OCI-LY3 (cell line): Measurements from ENCODE around the gene GRIK4.

Experiments used
- H2AFZ ChIP-seq: fragments of 200-600, 300-600 bp; shearing (Covaris generic); 2 replicates; pipeline ENCODE4 v1.6.0; 2014; ENCODE audit warnings: antibody characterized with exemption, low read depth, low read length
- H3K27ac ChIP-seq: fragments of 200-600, 300-600 bp; sonication (generic); 2 replicates; pipeline ENCODE4 v1.5.1; 2014; ENCODE audit warnings: mild to moderate bottlenecking, low read length, moderate library complexity, mixed read lengths
- H3K27me3 ChIP-seq: fragments of 200-600, 300-600 bp; sonication (generic); 2 replicates; pipeline ENCODE4 v1.6.1; 2014; ENCODE audit warnings: low read depth, low read length, mixed read lengths
- H3K36me3 ChIP-seq: fragments of 200-600, 300-600 bp; sonication (generic); replicated peaks from 2 replicates; pipeline ENCODE3; 2014; ENCODE audit warnings: low read depth, low read length, mixed read lengths
- H3K4me1 ChIP-seq: fragments of 300-600, 200-600 bp; sonication (generic); 2 replicates; pipeline ENCODE4 v1.6.1; 2014; ENCODE audit warnings: low read length, mixed read lengths
- H3K4me2 ChIP-seq: fragments of 200-600, 300-600 bp; sonication (generic); 2 replicates; pipeline ENCODE4 v1.6.1; 2014; ENCODE audit warnings: low read length, mixed read lengths
- H3K4me3 ChIP-seq: fragments of 300-600, 200-600 bp; sonication (generic); 2 replicates; pipeline ENCODE4 v1.5.1; 2014; ENCODE audit warnings: antibody characterized with exemption, mild to moderate bottlenecking, low read length, moderate library complexity
- H3K79me2 ChIP-seq: fragments of 300-600, 200-600 bp; shearing (Covaris generic); 2 replicates; pipeline ENCODE4 v1.6.1; 2014; ENCODE audit warnings: mild to moderate bottlenecking, low read length, mixed read lengths
- H3K9ac ChIP-seq: fragments of 300-600, 200-600 bp; shearing (Covaris generic); 2 replicates; pipeline ENCODE4 v1.6.0; 2014; ENCODE audit warnings: mild to moderate bottlenecking, low read length, moderate library complexity
- H3K9me3 ChIP-seq: fragments of 200-600, 300-600 bp; shearing (Covaris generic); 2 replicates; pipeline ENCODE4 v1.6.1; 2014; ENCODE audit warnings: low read length, mixed read lengths; ENCODE audit not compliant: insufficient read depth
- H4K20me1 ChIP-seq: fragments of 200-600, 300-600 bp; sonication (generic); 2 replicates; pipeline ENCODE4 v1.6.1; 2016; ENCODE audit warnings: low read length, mixed read lengths; ENCODE audit not compliant: insufficient read depth
- EZH2phosphoT487 ChIP-seq: fragments of 200-600 bp; shearing (Covaris generic); IDR thresholded peaks from 2 replicates; pipeline ENCODE4 v1.6.1; 2018; ENCODE audit warnings: antibody characterized with exemption, mixed run types, low read depth
- TF ChIP-seq, protein P1 (sequence below): fragments of 200-600, 300-600 bp; sonication (generic); IDR thresholded peaks from 2 replicates; pipeline ENCODE4 v1.5.1; 2014; ENCODE audit warnings: antibody characterized with exemption, low read length, low read depth

Gene GRIK4

DNA sequence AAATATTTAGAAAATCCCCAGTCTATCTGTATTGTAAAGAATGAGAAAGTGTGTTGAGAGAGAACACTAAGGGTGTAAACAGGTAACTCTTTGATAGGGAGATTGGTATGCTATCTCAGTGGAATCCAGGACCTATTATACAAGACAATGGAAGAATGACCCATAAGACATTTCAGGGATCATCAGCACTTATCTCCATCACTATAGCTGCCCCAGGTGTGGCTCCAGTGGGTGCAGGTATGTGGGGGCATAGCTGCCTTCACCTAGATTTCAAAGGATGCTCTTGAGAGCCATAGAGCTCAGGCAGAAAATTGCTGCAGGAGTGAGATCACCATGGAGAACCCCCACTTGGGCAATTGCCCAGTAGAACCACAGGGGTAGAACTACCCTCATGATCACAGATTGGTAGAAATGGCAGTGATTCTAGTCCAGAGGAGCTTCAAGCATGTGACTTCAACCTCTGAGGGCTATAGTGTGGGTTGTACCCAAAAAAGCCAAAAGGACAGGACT, 260.1 kb downstream of the GRIK4 start:
- H3K9ac ChIP-seq: no peak overlapping the region
- no peak overlapping the region for H2AFZ ChIP-seq
- no peaks in the 10 kb centered on the region for H3K36me3 ChIP-seq
- TF ChIP-seq, protein P1, sequence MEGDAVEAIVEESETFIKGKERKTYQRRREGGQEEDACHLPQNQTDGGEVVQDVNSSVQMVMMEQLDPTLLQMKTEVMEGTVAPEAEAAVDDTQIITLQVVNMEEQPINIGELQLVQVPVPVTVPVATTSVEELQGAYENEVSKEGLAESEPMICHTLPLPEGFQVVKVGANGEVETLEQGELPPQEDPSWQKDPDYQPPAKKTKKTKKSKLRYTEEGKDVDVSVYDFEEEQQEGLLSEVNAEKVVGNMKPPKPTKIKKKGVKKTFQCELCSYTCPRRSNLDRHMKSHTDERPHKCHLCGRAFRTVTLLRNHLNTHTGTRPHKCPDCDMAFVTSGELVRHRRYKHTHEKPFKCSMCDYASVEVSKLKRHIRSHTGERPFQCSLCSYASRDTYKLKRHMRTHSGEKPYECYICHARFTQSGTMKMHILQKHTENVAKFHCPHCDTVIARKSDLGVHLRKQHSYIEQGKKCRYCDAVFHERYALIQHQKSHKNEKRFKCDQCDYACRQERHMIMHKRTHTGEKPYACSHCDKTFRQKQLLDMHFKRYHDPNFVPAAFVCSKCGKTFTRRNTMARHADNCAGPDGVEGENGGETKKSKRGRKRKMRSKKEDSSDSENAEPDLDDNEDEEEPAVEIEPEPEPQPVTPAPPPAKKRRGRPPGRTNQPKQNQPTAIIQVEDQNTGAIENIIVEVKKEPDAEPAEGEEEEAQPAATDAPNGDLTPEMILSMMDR: no peak
- TF ChIP-seq EZH2phosphoT487: no peak
- peaks cover 12% of the 10 kb centered on the region for H3K4me1 ChIP-seq
- no peak overlapping the region for H3K4me2 ChIP-seq
- H3K27ac ChIP-seq: no peak overlapping the region
- H4K20me1 ChIP-seq: peaks cover 5% of the 10 kb centered on the region; the same call in 1 of the 2 replicates
- H3K27me3 ChIP-seq: peaks cover 92% of the 10 kb centered on the region
- H3K9me3 ChIP-seq: peaks cover 13% of the 10 kb centered on the region; the same call in 1 of the 2 replicates
- H3K79me2 ChIP-seq: no peaks in the 10 kb centered on the region
- H3K4me3 ChIP-seq: no peak overlapping the region

DNA sequence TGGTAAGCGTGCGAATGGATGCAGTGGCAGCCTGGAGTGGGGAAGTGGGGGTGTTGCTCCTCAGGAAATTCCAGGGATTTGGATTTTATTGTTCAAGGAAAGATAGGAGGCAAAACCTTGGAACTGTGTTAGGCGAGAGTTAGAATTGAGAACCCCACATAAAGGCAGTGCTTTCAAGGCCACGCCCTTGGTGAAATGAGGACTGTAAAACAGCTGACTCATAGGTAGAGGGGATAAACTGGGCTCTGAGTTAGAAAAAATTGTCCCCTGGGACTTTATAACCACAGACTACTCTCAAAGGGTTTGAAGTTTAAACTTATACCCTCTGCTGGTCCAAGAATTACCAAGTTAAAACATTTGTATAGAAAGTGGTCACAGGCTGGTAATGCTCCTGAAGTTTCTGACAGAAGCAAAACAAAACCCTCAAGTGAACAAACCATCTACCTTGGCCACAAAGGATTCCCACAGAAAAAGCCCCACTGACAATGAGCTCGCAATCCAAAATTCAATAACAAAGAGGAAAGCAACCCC, 262.0 kb downstream of the GRIK4 start:
- Histone ChIP-seq H3K4me1 (peaks cover 12% of the 10 kb centered on the region), H3K9ac (no peak overlapping the region), H3K27ac (no peak overlapping the region), H3K4me2 (peak overlapping the region; percentile 28; the same call in 1 of the 2 replicates), H3K9me3 (peaks cover 8% of the 10 kb centered on the region; the same call in 1 of the 2 replicates), H2AFZ (no peak overlapping the region), H3K79me2 (no peaks in the 10 kb centered on the region), H4K20me1 (peaks cover 5% of the 10 kb centered on the region; the same call in 1 of the 2 replicates), H3K27me3 (peaks cover 89% of the 10 kb centered on the region), H3K36me3 (no peaks in the 10 kb centered on the region), H3K4me3 (no peak overlapping the region)
- TF ChIP-seq, protein P1: no peak

- Histone ChIP-seq H3K79me2 (no peaks in the 10 kb centered on the region), H3K27ac (no peak overlapping the region), H2AFZ (no peak overlapping the region), H3K27me3 (peaks cover 91% of the 10 kb centered on the region), H4K20me1 (peaks cover 5% of the 10 kb centered on the region; the same call in 1 of the 2 replicates), H3K4me3 (no peak overlapping the region), H3K4me1 (peaks cover 12% of the 10 kb centered on the region), H3K9me3 (0 out of 2 replicates have a peak, but pooled peaks cover 6% of the 10 kb centered on the region), H3K4me2 (no peak overlapping the region), H3K9ac (no peak overlapping the region), H3K36me3 (no peaks in the 10 kb centered on the region)
- TF ChIP-seq EZH2phosphoT487: no peak
- TF ChIP-seq, protein P1: no peak
Measured at GRCh38 chr11:120774591-120775386, 263.2 kb downstream of the GRIK4 start.
